ENCODE measurements around the gene ADARB2.

- TF ChIP-seq EP300 (IDR thresholded peaks at IDR 0.05; ENCODE audit: borderline replicate concordance) (no peak), USF1 (IDR thresholded peaks at IDR 0.05) (no peak), CEBPB (IDR thresholded peaks at IDR 0.05) (no peak), RAD21 (IDR thresholded peaks at IDR 0.05; ENCODE audit: low read depth) (no peak), TAF1 (IDR thresholded peaks at IDR 0.05; ENCODE audit: low read depth) (no peak), TEAD4 (IDR thresholded peaks at IDR 0.05) (no peak), NFIC (IDR thresholded peaks at IDR 0.05) (no peak), YY1 (IDR thresholded peaks at IDR 0.05; ENCODE audit: low read depth) (no peak), CREB1 (IDR thresholded peaks at IDR 0.05; ENCODE audit: low read depth) (no peak), ZBTB7A (IDR thresholded peaks at IDR 0.05; ENCODE audit: low read depth) (no peak)
- TF ChIP-seq, protein P1, sequence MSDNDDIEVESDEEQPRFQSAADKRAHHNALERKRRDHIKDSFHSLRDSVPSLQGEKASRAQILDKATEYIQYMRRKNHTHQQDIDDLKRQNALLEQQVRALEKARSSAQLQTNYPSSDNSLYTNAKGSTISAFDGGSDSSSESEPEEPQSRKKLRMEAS (IDR thresholded peaks at IDR 0.05): no peak
Measured at GRCh38 chr10:1366811-1367425, 370.4 kb downstream of the ADARB2 start.

All from Ishikawa (cell line).